Keratinocyte (primary cell): ENCODE results near the gene PNPLA8. TPM values are rescaled to one million over a fixed set of nuclear protein-coding genes. Genes with fewer than 3 reads are reported as not detected.

Source experiments
- DNase-seq: peaks from one replicate; pipeline ENCODE4 v3.0.0-alpha.2; 2011; ENCODE audit warnings: low read depth, missing footprints, low spot score
- FAIRE-seq: peaks from 2 replicates; lab custom pipeline; 2011; peaks lifted over from hg19 to GRCh38; lab: Jason Lieb, UNC
- H2AFZ ChIP-seq: 2 replicates; pipeline ENCODE4 v1.6.0; 2012; ENCODE audit warnings: low read length, control low read depth, inconsistent platforms; ENCODE audit not compliant: control insufficient read depth
- H3K27ac ChIP-seq: 2 replicates; pipeline ENCODE4 v1.5.1; 2011; ENCODE audit warnings: low read length; ENCODE audit not compliant: control insufficient read depth, insufficient read depth
- H3K27me3 ChIP-seq: 3 replicates; pipeline ENCODE4 v1.6.0; 2011; ENCODE audit warnings: low read length; ENCODE audit not compliant: control insufficient read depth, insufficient read depth; ENCODE audit errors: extremely low read depth
- H3K36me3 ChIP-seq, 2 experiments: 2 replicates in 1 of 2; 3 replicates in 1 of 2; pipeline ENCODE4 v1.5.1; 2011; ENCODE audit warnings: low read length in 2 of 2, mild to moderate bottlenecking in 1 of 2; ENCODE audit not compliant: control insufficient read depth in 2 of 2, insufficient read depth in 2 of 2; ENCODE audit errors: extremely low read depth in 1 of 2
- H3K4me1 ChIP-seq: 3 replicates; pipeline ENCODE4 v1.5.1; 2011; ENCODE audit warnings: low read length; ENCODE audit not compliant: control insufficient read depth, insufficient read depth; ENCODE audit errors: extremely low read depth
- H3K4me2 ChIP-seq: 3 replicates; pipeline ENCODE4 v1.6.0; 2011; ENCODE audit warnings: low read depth, low read length; ENCODE audit not compliant: control insufficient read depth, insufficient read depth; ENCODE audit errors: extremely low read depth
- H3K4me3 ChIP-seq, 3 experiments: fragments of 200-600 bp in 1 of 3; sonication (generic) in 1 of 3; 2 replicates in 2 of 3; 3 replicates in 1 of 3; pipeline ENCODE4 v1.5.1; 2011 to 2016; ENCODE audit warnings: low read length in 3 of 3, mild to moderate bottlenecking in 3 of 3, control low read depth in 2 of 3, inconsistent platforms in 1 of 3, low read depth in 1 of 3, mixed read lengths in 1 of 3, mixed run types in 1 of 3, moderate library complexity in 1 of 3; ENCODE audit not compliant: control insufficient read depth in 2 of 3, insufficient read depth in 2 of 3; ENCODE audit errors: extremely low read depth in 1 of 3
- H3K79me2 ChIP-seq: 2 replicates; pipeline ENCODE4 v1.6.0; 2012; ENCODE audit warnings: low read length; ENCODE audit not compliant: control insufficient read depth, insufficient read depth
- H3K9ac ChIP-seq: 3 replicates; pipeline ENCODE4 v1.6.0; 2011; ENCODE audit warnings: low read length; ENCODE audit not compliant: control insufficient read depth, insufficient read depth; ENCODE audit errors: extremely low read depth
- H3K9me1 ChIP-seq: 3 replicates; pipeline ENCODE4 v1.6.0; 2011; ENCODE audit warnings: low read length; ENCODE audit not compliant: control insufficient read depth, insufficient read depth; ENCODE audit errors: extremely low read depth
- H3K9me3 ChIP-seq: 2 replicates; pipeline ENCODE4 v1.5.1; 2012; ENCODE audit warnings: low read depth, low read length; ENCODE audit not compliant: control insufficient read depth
- H4K20me1 ChIP-seq: 3 replicates; pipeline ENCODE4 v1.6.0; 2011; ENCODE audit warnings: low read length; ENCODE audit not compliant: control insufficient read depth, insufficient read depth; ENCODE audit errors: extremely low read depth
- EZH2 ChIP-seq: IDR thresholded peaks from one replicate; pipeline ENCODE4 v1.6.1; 2012; ENCODE audit warnings: inconsistent platforms, mild to moderate bottlenecking, low read length, moderate library complexity
- dilution Hi-C: fragments of 300-500 bp; cut with MboI; formaldehyde crosslinking; loops from one replicate; pipeline ENCODE4 v1.7.0; 2020; ENCODE audit warnings: low sequenced_read_pairs; ENCODE audit not compliant: extremely low pct_ligation_motif_present
- polyA plus RNA-seq, 5 experiments: library from polyadenylated mRNA; depleted of rRNA in 3 of 5; stranded (reverse) in 3 of 5; stranded (forward) in 1 of 5; unstranded in 1 of 5; fragments of >200 nt; gene quantifications; 1 replicate in 1 of 5; 2 replicates in 3 of 5; 3 replicates in 1 of 5; pipeline versions ENCODE4 v1.2.1 to v1.2.3, GENCODE V29; 2011 to 2012; ENCODE audit warnings: missing spikeins in 2 of 5, low read depth in 1 of 5, low replicate concordance in 1 of 5
- TF ChIP-seq, protein P1 (sequence below), 3 experiments: IDR thresholded peaks in 1 of 3; conservative IDR thresholded peaks in 1 of 3; optimal IDR thresholded peaks in 1 of 3; 2 replicates in 2 of 3; 3 replicates in 1 of 3; pipeline versions ENCODE3 to v1.5.1; 2011; ENCODE audit warnings: low read length in 3 of 3, mild to moderate bottlenecking in 3 of 3, moderate library complexity in 2 of 3, control low read depth in 1 of 3, inconsistent platforms in 1 of 3; ENCODE audit not compliant: insufficient read depth in 2 of 3; ENCODE audit errors: extremely low read depth in 1 of 3

Gene PNPLA8
- polyA plus RNA-seq, 1 donor (not counting 4 experiments of a cell fraction or from before 2014, with no cell fraction given), result 23.1 TPM

DNA sequence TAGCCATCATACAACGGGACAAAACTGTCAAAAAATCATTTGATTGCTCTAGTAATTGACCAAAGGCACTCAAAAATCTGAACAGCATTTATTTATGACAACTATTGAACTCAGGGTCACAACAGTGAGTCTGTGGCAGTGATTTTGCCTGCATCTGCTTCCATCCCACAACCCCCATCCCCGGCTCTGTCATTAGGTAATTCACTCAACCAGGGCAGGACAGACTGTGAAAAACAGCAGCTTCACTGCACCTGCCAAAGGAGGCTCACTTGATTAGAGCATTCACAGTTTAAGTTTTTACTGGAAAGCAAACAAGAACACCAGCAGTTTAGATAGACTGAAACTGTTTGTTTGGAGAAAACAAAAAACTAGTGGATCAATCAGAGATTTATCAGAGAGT lies 91.9 kb downstream of the PNPLA8 start:
- no peaks in the 10 kb centered on the region for H3K79me2 ChIP-seq
- no peaks in the 10 kb centered on the region for H3K4me1 ChIP-seq
- H3K4me2 ChIP-seq, result no peak overlapping the region
- H3K27ac ChIP-seq, result no peak overlapping the region
- dilution Hi-C loops, result no loop called here
- no peak overlapping the region for H3K4me3 ChIP-seq
- H3K9me1 ChIP-seq, result no peaks in the 10 kb centered on the region
- no peaks in the 10 kb centered on the region for H3K9me3 ChIP-seq
- H3K9ac ChIP-seq, result no peak overlapping the region
- no peak overlapping the region for H2AFZ ChIP-seq
- FAIRE-seq (no peak), DNase-seq (no peak)
- TF ChIP-seq, protein P1, sequence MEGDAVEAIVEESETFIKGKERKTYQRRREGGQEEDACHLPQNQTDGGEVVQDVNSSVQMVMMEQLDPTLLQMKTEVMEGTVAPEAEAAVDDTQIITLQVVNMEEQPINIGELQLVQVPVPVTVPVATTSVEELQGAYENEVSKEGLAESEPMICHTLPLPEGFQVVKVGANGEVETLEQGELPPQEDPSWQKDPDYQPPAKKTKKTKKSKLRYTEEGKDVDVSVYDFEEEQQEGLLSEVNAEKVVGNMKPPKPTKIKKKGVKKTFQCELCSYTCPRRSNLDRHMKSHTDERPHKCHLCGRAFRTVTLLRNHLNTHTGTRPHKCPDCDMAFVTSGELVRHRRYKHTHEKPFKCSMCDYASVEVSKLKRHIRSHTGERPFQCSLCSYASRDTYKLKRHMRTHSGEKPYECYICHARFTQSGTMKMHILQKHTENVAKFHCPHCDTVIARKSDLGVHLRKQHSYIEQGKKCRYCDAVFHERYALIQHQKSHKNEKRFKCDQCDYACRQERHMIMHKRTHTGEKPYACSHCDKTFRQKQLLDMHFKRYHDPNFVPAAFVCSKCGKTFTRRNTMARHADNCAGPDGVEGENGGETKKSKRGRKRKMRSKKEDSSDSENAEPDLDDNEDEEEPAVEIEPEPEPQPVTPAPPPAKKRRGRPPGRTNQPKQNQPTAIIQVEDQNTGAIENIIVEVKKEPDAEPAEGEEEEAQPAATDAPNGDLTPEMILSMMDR (optimal IDR thresholded peaks at IDR 0.05 in 1 of 3, IDR thresholded peaks at IDR 0.05 in 1 of 3, conservative IDR thresholded peaks at IDR 0.05 in 1 of 3; ENCODE audit: extremely low read depth in 1 of 3, insufficient read depth in 2 of 3, low read length in 3 of 3), result no peak
- no peak for TF ChIP-seq EZH2
- no peaks in the 10 kb centered on the region for H3K27me3 ChIP-seq
- no peaks in the 10 kb centered on the region for H3K36me3 ChIP-seq
- no peaks in the 10 kb centered on the region for H4K20me1 ChIP-seq

DNA sequence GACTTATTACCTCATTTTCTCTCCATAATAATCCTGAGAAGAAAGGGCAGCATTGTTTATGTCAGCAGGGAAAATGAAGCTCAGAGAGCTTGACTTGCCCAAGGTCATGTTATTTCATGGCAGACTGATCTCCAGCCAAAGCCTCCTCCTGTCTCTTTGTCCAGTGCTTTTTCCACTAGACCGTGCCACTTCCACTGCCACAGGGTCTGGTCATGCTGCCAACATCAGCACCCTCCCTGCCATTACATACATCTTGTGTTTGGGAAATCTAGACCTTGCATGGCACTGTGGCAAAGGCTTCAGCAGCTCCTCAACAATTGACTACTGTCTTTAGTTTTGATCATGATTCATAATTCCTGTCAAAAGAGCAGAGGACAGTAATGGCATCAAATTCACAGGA lies 94.8 kb downstream of the PNPLA8 start:
- H3K4me1 ChIP-seq, result peaks cover 4% of the 10 kb centered on the region
- H3K79me2 ChIP-seq, result no peaks in the 10 kb centered on the region

More for the DNA sequence above, 94.8 kb downstream of the PNPLA8 start:
- Histone ChIP-seq H3K4me3 (no peak overlapping the region), H3K27ac (no peak overlapping the region), H3K9me3 (no peaks in the 10 kb centered on the region), H3K4me2 (no peak overlapping the region), H2AFZ (no peak overlapping the region), H3K27me3 (no peaks in the 10 kb centered on the region), H3K9ac (no peak overlapping the region), H3K9me1 (no peaks in the 10 kb centered on the region), H3K36me3 (no peaks in the 10 kb centered on the region), H4K20me1 (no peaks in the 10 kb centered on the region)
- DNase-seq (no peak), FAIRE-seq (no peak)
- dilution Hi-C loops, result no loop called here
- no peak for TF ChIP-seq EZH2
- TF ChIP-seq, protein P1 (optimal IDR thresholded peaks at IDR 0.05 in 1 of 3, IDR thresholded peaks at IDR 0.05 in 1 of 3, conservative IDR thresholded peaks at IDR 0.05 in 1 of 3; ENCODE audit: extremely low read depth in 1 of 3, insufficient read depth in 2 of 3, low read length in 3 of 3), result no peak
